T-cell (primary cell): Measurements from ENCODE around the gene DLG1. TPM values are rescaled to one million over a fixed set of nuclear protein-coding genes. Genes with fewer than 3 reads are reported as not detected.
A peak's percentile ranks its signal among the peaks of the same experiment; 100 is the strongest.

ENCODE experiments used
- ATAC-seq, 4 experiments: fragments of 200-7000 bp in 3 of 4; fragments of 150-1000 bp in 1 of 4; cut with Tn5 transposase; replicated peaks in 1 of 4; 1 replicate in 3 of 4; 2 replicates in 1 of 4; pipeline ENCODE4 v1.10.0; 2021; ENCODE audit warnings: moderate library complexity in 3 of 4, mild to moderate bottlenecking in 2 of 4, moderate number of reproducible peaks in 1 of 4
- CTCF ChIA-PET, 2 donors: fragments of 300-600 bp; sonication (Branson Sonifier 250); formaldehyde crosslinking; loops; one replicate each; lab custom pipeline; 2022; ENCODE audit warnings: antibody characterized with exemption in 2 of 2; lab: Charles Lee
- POLR2A ChIA-PET, 2 donors: fragments of 300-600 bp; sonication (Branson Sonifier 250); formaldehyde crosslinking; loops; one replicate each; lab custom pipeline; 2022; ENCODE audit warnings: antibody characterized with exemption in 2 of 2; lab: Charles Lee
- DNase-seq, 35 experiments: peaks; one replicate each; pipeline versions ENCODE4 v3.0.0 to v3.0.0-alpha.2; 2013 to 2023
- H3K27ac ChIP-seq: one replicate; pipeline ENCODE4 v1.5.1; 2013; ENCODE audit warnings: low read length
- H3K27me3 ChIP-seq, 2 experiments: replicated peaks in 1 of 2; 1 replicate in 1 of 2; 2 replicates in 1 of 2; pipeline versions ENCODE4 v1.6.1 to v1.7.0; 2013; ENCODE audit warnings: low read length in 1 of 2, mixed read lengths in 1 of 2; ENCODE audit not compliant: control insufficient read depth in 2 of 2, insufficient read depth in 2 of 2; ENCODE audit errors: extremely low read depth in 1 of 2
- H3K36me3 ChIP-seq, 2 donors: 1 replicate in 1 of 2; 2 replicates in 1 of 2; pipeline versions ENCODE4 v1.6.1 to v1.7.0; 2013; ENCODE audit warnings: low read length in 1 of 2; ENCODE audit not compliant: control insufficient read depth in 2 of 2, insufficient read depth in 1 of 2; ENCODE audit errors: extremely low read depth in 1 of 2
- H3K4me1 ChIP-seq, 2 experiments: 1 replicate in 1 of 2; 2 replicates in 1 of 2; pipeline versions ENCODE4 v1.6.1 to v1.7.0; 2013; ENCODE audit warnings: low read length in 2 of 2, mixed read lengths in 1 of 2; ENCODE audit not compliant: insufficient read depth in 2 of 2, control insufficient read depth in 1 of 2; ENCODE audit errors: extremely low read depth in 1 of 2
- H3K4me3 ChIP-seq, 2 donors: 1 replicate in 1 of 2; 2 replicates in 1 of 2; pipeline versions ENCODE4 v1.5.1 to v1.7.0; 2013; ENCODE audit warnings: mild to moderate bottlenecking in 2 of 2, low read length in 1 of 2, moderate library complexity in 1 of 2; ENCODE audit not compliant: control insufficient read depth in 1 of 2; ENCODE audit errors: extremely low read depth in 1 of 2
- H3K9me3 ChIP-seq: 2 replicates; pipeline ENCODE4 v1.7.0; 2013
- H3K27ac Mint-ChIP-seq, 2 donors: one replicate each; pipeline ENCODE4 v1.8.0; 2020 to 2021; ENCODE audit warnings: mild to moderate bottlenecking in 2 of 2, mixed read lengths in 2 of 2
- H3K27me3 Mint-ChIP-seq, 2 donors: one replicate each; pipeline ENCODE4 v1.8.0; 2021 to 2022; ENCODE audit warnings: mixed read lengths in 2 of 2
- H3K36me3 Mint-ChIP-seq: one replicate; pipeline ENCODE4 v1.8.0; 2021; ENCODE audit warnings: mixed read lengths
- H3K4me1 Mint-ChIP-seq, 3 donors: one replicate each; pipeline ENCODE4 v1.8.0; 2020 to 2022; ENCODE audit warnings: mixed read lengths in 3 of 3, mild to moderate bottlenecking in 1 of 3
- H3K4me3 Mint-ChIP-seq, 3 donors: one replicate each; pipeline ENCODE4 v1.8.0; 2020 to 2022; ENCODE audit warnings: mild to moderate bottlenecking in 3 of 3, mixed read lengths in 3 of 3, moderate library complexity in 3 of 3
- H3K9me3 Mint-ChIP-seq, 3 donors: one replicate each; pipeline ENCODE4 v1.8.0; 2020 to 2022; ENCODE audit warnings: mixed read lengths in 3 of 3
- WGBS: methylation state at CpG from one replicate; pipeline ENCODE4 v1.1.5; 2013; ENCODE audit warnings: missing lambda C conversion rate; ENCODE audit not compliant: insufficient coverage; 5-methylcytosine and 5-hydroxymethylcytosine counted together
- total RNA-seq, 35 experiments: library from RNA in 6 of 35; stranded (reverse) in 6 of 35; fragments of 120-200 nt in 1 of 35; gene quantifications; one replicate each; pipeline versions ENCODE4 v1.2.1 to v1.2.4 and lab custom pipeline; 2013 to 2026

Gene DLG1
- total RNA-seq, 5 donors from 2014 or later (not counting 1 experiment from before 2014, with no cell fraction given), result 65.5 to 96.5 (median 68.4) TPM

DNA sequence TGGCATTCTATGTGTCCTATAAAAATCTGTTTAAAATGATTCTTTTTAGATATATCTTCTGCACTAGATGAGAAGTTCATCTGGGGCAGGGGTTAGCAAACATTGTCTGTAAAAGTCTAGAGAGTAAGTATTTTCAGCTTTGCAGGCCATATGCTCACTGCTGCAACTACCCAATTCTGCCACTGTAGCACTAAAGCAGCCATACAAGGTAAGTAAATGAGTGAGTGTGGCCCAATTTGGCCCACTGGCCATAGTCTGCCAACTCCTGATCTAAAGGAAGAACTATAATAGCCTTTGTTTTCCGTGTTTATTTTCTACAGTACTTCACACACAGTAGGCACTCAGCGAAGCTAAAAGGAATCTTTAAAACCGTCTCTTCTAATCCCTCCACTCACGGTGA is 42.3 kb downstream of the DLG1 start:
- no peak overlapping the region for H3K27ac ChIP-seq
- Mint-ChIP-seq H3K36me3 (peaks cover 14% of the 10 kb centered on the region), H3K27ac (no peak overlapping the region), H3K9me3 (no peaks in the 10 kb centered on the region), H3K27me3 (no peaks in the 10 kb centered on the region), H3K4me1 (peaks cover 71 to 77% (median 74%) of the 10 kb centered on the region in 3 donors), H3K4me3 (no peak overlapping the region)
- H3K4me1 ChIP-seq, result peaks cover 6 to 14% of the 10 kb centered on the region in 2 experiments
- ChIA-PET CTCF (interaction anchor here (0.6 to 3.1 kb wide), 12 partner anchors 9 to 254 kb away, joined by 3 to 19 read pairs (median 4); no protein-coding TSS in a partner anchor), POLR2A (no interaction called here)
- no peaks in the 10 kb centered on the region for H3K27me3 ChIP-seq
- WGBS, result no CpG with 5 or more reads among the region's 4 CpGs
- no peak for DNase-seq
- H3K36me3 ChIP-seq, result no peaks in the 10 kb centered on the region
- H3K4me3 ChIP-seq, result no peak overlapping the region
- no peak for ATAC-seq
- no peaks in the 10 kb centered on the region for H3K9me3 ChIP-seq

GRCh38 chr3:197253238-197253947 is 45.0 kb downstream of the DLG1 start:
- no peak overlapping the region for H3K27ac Mint-ChIP-seq
- Histone ChIP-seq H3K9me3 (no peaks in the 10 kb centered on the region), H3K4me3 (no peak overlapping the region), H3K27me3 (no peaks in the 10 kb centered on the region), H3K27ac (no peak overlapping the region), H3K36me3 (no peaks in the 10 kb centered on the region), H3K4me1 (peaks cover 6% of the 10 kb centered on the region in 2 experiments)
- H3K4me3 Mint-ChIP-seq, result no peak overlapping the region
- ATAC-seq (peak in 3 of 4 experiments; percentile 53 to 90 (median 66)), DNase-seq (peak in 5 of 35 experiments; percentile 1 to 29 (median 5))
- no peaks in the 10 kb centered on the region for H3K27me3 Mint-ChIP-seq
- peaks cover 51 to 58% (median 52%) of the 10 kb centered on the region in 3 donors for H3K4me1 Mint-ChIP-seq
- POLR2A ChIA-PET, result no interaction called here
- H3K9me3 Mint-ChIP-seq, result peaks cover 2 to 15% (median 4%) of the 10 kb centered on the region in 3 donors
- WGBS, result 47% methylated on average over 3 of the region's 7 CpGs
- H3K36me3 Mint-ChIP-seq, result peaks cover 32% of the 10 kb centered on the region
- CTCF ChIA-PET, result no interaction called here

DNA sequence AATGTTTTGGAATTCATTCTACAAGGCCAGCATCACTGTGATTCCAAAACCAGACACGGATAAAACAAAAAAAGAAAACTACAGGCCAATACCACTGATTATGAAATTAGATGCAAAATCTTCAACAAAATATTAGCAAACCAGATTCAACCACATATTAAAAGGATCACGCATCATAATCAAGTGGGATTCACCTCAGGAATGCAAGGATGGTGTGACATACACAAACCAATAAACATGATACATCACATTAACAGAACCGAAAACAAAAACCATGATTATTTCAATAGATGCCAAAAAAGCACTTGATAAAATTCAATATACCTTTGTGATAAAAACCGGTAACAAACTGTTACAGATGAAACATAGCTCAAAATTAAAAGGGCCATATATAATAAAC is 48.9 kb downstream of the DLG1 start:
- POLR2A ChIA-PET, result no interaction called here
- CTCF ChIA-PET, result interaction anchor here (0.5 to 0.8 kb wide), 3 partner anchors 8 to 475 kb away, joined by 3 read pairs; no protein-coding TSS in a partner anchor
- Mint-ChIP-seq H3K4me1 (peaks cover 32 to 40% (median 35%) of the 10 kb centered on the region in 3 donors), H3K27ac (no peak overlapping the region), H3K4me3 (no peak overlapping the region), H3K9me3 (peaks cover 6 to 27% (median 10%) of the 10 kb centered on the region in 3 donors), H3K27me3 (no peaks in the 10 kb centered on the region), H3K36me3 (peaks cover 62% of the 10 kb centered on the region)
- WGBS, result no CpG with 5 or more reads among the region's 4 CpGs
- DNase-seq (no peak), ATAC-seq (no peak)
- peaks cover 3 to 6% of the 10 kb centered on the region in 2 experiments for H3K4me1 ChIP-seq
- no peak overlapping the region for H3K4me3 ChIP-seq
- H3K27me3 ChIP-seq, result no peaks in the 10 kb centered on the region
- H3K9me3 ChIP-seq, result no peaks in the 10 kb centered on the region
- H3K36me3 ChIP-seq, result peaks cover 4 to 7% of the 10 kb centered on the region in 2 donors
- no peak overlapping the region for H3K27ac ChIP-seq

DNA sequence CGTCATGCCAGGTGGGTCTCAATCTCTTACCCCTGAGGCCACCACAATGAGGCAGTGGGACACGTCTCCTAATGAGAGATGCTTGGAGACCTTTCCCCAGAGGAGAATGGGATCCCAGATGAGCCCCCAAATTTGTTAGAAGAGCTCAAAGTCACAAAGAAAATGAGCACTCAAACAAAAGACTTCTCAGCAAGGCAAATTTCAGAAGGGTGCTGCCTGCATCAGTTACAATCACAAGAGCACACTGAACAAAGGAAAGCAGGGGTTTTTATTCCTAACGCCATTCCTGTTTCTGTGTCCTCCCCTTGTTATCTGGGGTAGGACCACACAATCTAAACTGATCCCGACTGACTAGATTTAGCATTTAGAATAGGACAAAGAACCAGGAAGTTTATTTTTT is 50.1 kb downstream of the DLG1 start:
- peaks cover 20 to 28% (median 24%) of the 10 kb centered on the region in 3 donors for H3K4me1 Mint-ChIP-seq
- H3K4me3 Mint-ChIP-seq, result no peak overlapping the region
- H3K9me3 Mint-ChIP-seq, result peaks cover 6 to 35% (median 10%) of the 10 kb centered on the region in 3 donors
- Histone ChIP-seq H3K4me3 (peak overlapping the region in 1 of 2 donors; percentile 15), H3K9me3 (no peaks in the 10 kb centered on the region), H3K27me3 (no peaks in the 10 kb centered on the region), H3K27ac (no peak overlapping the region), H3K36me3 (peaks cover 4 to 14% of the 10 kb centered on the region in 2 donors), H3K4me1 (peaks cover 0 to 3% of the 10 kb centered on the region in 2 experiments)
- H3K27ac Mint-ChIP-seq, result no peak overlapping the region
- WGBS, result 100% methylated on average over 1 of the region's 4 CpGs
- ATAC-seq (no peak), DNase-seq (no peak)
- ChIA-PET POLR2A (no interaction called here), CTCF (no interaction called here)
- H3K36me3 Mint-ChIP-seq, result peaks cover 74% of the 10 kb centered on the region
- no peaks in the 10 kb centered on the region for H3K27me3 Mint-ChIP-seq

DNA sequence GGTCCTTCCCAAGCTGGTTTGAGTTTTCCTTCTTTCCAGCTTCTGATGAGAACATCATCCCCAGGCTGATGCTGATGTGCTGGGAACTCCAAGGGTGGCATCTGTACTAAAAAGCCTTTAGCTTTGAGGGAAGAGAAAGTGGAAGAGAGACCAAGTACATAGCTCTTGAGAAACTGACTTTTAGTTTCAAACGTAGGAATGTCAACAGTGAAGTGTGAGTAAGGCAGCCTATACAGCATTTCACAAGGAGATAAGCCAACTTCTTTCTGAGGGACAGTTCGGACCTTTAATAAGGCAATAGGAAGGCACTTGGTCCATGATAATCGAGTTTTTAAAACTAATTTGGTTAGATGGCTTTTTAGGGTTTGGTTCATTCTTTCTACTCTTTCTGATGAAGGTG is 53.7 kb downstream of the DLG1 start:
- Mint-ChIP-seq H3K36me3 (peaks cover 88% of the 10 kb centered on the region), H3K27me3 (no peaks in the 10 kb centered on the region), H3K4me1 (peaks cover 17 to 25% (median 19%) of the 10 kb centered on the region in 3 donors), H3K27ac (no peak overlapping the region), H3K9me3 (peaks cover 13 to 62% (median 26%) of the 10 kb centered on the region in 3 donors), H3K4me3 (no peak overlapping the region)
- ATAC-seq, result no peak
- Histone ChIP-seq H3K27me3 (no peaks in the 10 kb centered on the region), H3K4me1 (no peaks in the 10 kb centered on the region), H3K9me3 (peaks cover 14% of the 10 kb centered on the region), H3K36me3 (peaks cover 4 to 14% of the 10 kb centered on the region in 2 donors), H3K27ac (no peak overlapping the region), H3K4me3 (no peak overlapping the region)
- ChIA-PET POLR2A (no interaction called here), CTCF (no interaction called here)
- DNase-seq, result no peak
- WGBS, result no CpG with 5 or more reads among the region's 3 CpGs

DNA sequence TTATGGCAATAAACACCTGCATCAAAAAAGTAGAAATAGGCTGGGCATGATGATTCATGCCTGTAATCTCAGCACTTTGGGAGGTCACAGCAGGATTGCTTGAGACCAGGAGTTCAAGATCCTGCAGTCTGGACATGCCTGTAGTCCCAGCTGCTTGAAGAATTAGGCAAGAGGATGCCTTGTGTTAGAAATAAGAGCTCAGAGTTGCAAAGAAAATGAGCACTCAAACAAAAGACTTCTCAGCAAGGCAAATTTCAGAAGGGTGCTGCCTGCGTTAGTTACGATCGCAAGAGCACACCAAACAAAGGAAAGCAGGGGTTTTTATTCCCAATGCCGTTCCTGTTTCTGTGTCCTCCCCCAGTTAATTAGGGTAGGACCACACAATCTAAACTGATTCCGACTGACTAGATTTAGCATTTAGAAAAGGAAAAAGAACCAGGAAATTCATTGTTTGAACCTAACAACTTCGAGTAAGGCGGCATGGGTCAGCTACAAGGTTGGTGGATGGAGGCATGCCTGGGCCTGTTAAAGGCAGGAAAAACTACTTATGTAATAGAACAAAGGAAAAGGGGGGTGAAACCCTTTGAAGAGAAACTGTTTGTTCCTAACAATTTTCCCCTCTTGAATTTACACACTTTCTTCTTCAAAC is 55.5 kb downstream of the DLG1 start:
- WGBS, result 96% methylated on average over 6 of the region's 7 CpGs
- H3K36me3 Mint-ChIP-seq, result peaks cover 72% of the 10 kb centered on the region

More for the DNA sequence above, 55.5 kb downstream of the DLG1 start:
- peaks cover 14% of the 10 kb centered on the region for H3K9me3 ChIP-seq
- Mint-ChIP-seq H3K4me1 (peaks cover 34 to 43% (median 35%) of the 10 kb centered on the region in 3 donors), H3K9me3 (peaks cover 7 to 49% (median 21%) of the 10 kb centered on the region in 3 donors), H3K4me3 (no peak overlapping the region), H3K27me3 (no peaks in the 10 kb centered on the region), H3K27ac (no peak overlapping the region)
- H3K27me3 ChIP-seq, result no peaks in the 10 kb centered on the region
- POLR2A ChIA-PET, result interaction anchor here in 1 of 2 donors (0.7 kb wide), 1 partner anchor 198 kb away, joined by 3 read pairs; no protein-coding TSS in a partner anchor
- no peak for DNase-seq
- H3K4me3 ChIP-seq, result no peak overlapping the region
- H3K4me1 ChIP-seq, result no peaks in the 10 kb centered on the region
- H3K36me3 ChIP-seq, result peaks cover under 1 to 14% of the 10 kb centered on the region in 2 donors
- no peak for ATAC-seq
- CTCF ChIA-PET, result interaction anchor here in 1 of 2 donors (0.7 kb wide), 1 partner anchor 13 kb away, joined by 3 read pairs; no protein-coding TSS in a partner anchor
- H3K27ac ChIP-seq, result no peak overlapping the region
